ENCODE data around the gene VTI1A. TPM values are rescaled to one million over a fixed set of nuclear protein-coding genes. Genes with fewer than 3 reads are reported as not detected.
A peak's percentile ranks its signal among the peaks of the same experiment; 100 is the strongest.

VTI1A gene
- total and polyA plus RNA-seq, 2 of the 8 experiments (the other 6 are each of a cell fraction or from before 2014, with no cell fraction given): 6.0 to 20.0 TPM

DNA sequence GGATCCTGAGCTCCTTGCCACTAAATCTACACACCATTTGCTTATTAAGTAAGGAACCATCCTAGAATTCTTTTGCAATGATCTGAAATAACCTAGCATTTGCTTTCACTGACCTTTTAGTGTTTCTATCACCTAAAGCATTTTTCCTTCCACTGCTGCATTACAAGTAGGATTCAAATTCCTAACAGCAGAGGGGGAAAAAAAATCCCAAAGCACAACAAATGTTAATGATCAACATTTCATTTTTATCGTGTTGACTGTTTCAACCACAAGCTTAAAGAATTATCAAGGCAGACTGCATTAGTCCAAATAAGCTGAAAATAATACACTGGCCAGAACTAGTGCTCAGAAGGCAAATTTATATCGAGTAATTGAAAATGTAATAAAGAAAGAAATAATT lies 328.4 kb downstream of the VTI1A start (continued):
- TF ChIP-seq, protein P1, sequence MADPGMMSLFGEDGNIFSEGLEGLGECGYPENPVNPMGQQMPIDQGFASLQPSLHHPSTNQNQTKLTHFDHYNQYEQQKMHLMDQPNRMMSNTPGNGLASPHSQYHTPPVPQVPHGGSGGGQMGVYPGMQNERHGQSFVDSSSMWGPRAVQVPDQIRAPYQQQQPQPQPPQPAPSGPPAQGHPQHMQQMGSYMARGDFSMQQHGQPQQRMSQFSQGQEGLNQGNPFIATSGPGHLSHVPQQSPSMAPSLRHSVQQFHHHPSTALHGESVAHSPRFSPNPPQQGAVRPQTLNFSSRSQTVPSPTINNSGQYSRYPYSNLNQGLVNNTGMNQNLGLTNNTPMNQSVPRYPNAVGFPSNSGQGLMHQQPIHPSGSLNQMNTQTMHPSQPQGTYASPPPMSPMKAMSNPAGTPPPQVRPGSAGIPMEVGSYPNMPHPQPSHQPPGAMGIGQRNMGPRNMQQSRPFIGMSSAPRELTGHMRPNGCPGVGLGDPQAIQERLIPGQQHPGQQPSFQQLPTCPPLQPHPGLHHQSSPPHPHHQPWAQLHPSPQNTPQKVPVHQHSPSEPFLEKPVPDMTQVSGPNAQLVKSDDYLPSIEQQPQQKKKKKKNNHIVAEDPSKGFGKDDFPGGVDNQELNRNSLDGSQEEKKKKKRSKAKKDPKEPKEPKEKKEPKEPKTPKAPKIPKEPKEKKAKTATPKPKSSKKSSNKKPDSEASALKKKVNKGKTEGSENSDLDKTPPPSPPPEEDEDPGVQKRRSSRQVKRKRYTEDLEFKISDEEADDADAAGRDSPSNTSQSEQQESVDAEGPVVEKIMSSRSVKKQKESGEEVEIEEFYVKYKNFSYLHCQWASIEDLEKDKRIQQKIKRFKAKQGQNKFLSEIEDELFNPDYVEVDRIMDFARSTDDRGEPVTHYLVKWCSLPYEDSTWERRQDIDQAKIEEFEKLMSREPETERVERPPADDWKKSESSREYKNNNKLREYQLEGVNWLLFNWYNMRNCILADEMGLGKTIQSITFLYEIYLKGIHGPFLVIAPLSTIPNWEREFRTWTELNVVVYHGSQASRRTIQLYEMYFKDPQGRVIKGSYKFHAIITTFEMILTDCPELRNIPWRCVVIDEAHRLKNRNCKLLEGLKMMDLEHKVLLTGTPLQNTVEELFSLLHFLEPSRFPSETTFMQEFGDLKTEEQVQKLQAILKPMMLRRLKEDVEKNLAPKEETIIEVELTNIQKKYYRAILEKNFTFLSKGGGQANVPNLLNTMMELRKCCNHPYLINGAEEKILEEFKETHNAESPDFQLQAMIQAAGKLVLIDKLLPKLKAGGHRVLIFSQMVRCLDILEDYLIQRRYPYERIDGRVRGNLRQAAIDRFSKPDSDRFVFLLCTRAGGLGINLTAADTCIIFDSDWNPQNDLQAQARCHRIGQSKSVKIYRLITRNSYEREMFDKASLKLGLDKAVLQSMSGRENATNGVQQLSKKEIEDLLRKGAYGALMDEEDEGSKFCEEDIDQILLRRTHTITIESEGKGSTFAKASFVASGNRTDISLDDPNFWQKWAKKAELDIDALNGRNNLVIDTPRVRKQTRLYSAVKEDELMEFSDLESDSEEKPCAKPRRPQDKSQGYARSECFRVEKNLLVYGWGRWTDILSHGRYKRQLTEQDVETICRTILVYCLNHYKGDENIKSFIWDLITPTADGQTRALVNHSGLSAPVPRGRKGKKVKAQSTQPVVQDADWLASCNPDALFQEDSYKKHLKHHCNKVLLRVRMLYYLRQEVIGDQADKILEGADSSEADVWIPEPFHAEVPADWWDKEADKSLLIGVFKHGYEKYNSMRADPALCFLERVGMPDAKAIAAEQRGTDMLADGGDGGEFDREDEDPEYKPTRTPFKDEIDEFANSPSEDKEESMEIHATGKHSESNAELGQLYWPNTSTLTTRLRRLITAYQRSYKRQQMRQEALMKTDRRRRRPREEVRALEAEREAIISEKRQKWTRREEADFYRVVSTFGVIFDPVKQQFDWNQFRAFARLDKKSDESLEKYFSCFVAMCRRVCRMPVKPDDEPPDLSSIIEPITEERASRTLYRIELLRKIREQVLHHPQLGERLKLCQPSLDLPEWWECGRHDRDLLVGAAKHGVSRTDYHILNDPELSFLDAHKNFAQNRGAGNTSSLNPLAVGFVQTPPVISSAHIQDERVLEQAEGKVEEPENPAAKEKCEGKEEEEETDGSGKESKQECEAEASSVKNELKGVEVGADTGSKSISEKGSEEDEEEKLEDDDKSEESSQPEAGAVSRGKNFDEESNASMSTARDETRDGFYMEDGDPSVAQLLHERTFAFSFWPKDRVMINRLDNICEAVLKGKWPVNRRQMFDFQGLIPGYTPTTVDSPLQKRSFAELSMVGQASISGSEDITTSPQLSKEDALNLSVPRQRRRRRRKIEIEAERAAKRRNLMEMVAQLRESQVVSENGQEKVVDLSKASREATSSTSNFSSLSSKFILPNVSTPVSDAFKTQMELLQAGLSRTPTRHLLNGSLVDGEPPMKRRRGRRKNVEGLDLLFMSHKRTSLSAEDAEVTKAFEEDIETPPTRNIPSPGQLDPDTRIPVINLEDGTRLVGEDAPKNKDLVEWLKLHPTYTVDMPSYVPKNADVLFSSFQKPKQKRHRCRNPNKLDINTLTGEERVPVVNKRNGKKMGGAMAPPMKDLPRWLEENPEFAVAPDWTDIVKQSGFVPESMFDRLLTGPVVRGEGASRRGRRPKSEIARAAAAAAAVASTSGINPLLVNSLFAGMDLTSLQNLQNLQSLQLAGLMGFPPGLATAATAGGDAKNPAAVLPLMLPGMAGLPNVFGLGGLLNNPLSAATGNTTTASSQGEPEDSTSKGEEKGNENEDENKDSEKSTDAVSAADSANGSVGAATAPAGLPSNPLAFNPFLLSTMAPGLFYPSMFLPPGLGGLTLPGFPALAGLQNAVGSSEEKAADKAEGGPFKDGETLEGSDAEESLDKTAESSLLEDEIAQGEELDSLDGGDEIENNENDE (IDR thresholded peaks at IDR 0.05; ENCODE audit: insufficient replicate concordance, low read length): no peak
- peak; percentile 62; the same call in 1 of the 2 replicates for TF ChIP-seq TEAD4 (IDR thresholded peaks at IDR 0.05; ENCODE audit: low read depth, low read length)
- TF ChIP-seq, protein P2, sequence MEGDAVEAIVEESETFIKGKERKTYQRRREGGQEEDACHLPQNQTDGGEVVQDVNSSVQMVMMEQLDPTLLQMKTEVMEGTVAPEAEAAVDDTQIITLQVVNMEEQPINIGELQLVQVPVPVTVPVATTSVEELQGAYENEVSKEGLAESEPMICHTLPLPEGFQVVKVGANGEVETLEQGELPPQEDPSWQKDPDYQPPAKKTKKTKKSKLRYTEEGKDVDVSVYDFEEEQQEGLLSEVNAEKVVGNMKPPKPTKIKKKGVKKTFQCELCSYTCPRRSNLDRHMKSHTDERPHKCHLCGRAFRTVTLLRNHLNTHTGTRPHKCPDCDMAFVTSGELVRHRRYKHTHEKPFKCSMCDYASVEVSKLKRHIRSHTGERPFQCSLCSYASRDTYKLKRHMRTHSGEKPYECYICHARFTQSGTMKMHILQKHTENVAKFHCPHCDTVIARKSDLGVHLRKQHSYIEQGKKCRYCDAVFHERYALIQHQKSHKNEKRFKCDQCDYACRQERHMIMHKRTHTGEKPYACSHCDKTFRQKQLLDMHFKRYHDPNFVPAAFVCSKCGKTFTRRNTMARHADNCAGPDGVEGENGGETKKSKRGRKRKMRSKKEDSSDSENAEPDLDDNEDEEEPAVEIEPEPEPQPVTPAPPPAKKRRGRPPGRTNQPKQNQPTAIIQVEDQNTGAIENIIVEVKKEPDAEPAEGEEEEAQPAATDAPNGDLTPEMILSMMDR (IDR thresholded peaks at IDR 0.05; ENCODE audit: control extremely low read depth in 1 of 3, insufficient read depth in 1 of 3, low read depth in 1 of 3, low read length in 3 of 3): peak in 1 of 3 experiments; percentile 21; a peak in 1 of 4 replicates
- no peak for TF ChIP-seq CHD1 (IDR thresholded peaks at IDR 0.05; ENCODE audit: low read depth, low read length)
- no peak for TF ChIP-seq SIX5 (IDR thresholded peaks at IDR 0.05; ENCODE audit: low read depth, low read length)
- no peak for TF ChIP-seq KDM4A (IDR thresholded peaks at IDR 0.05; ENCODE audit: low read depth, low read length, severe bottlenecking)
- no peak for TF ChIP-seq EGR1 (IDR thresholded peaks at IDR 0.05; ENCODE audit: borderline replicate concordance, low read depth, low read length)
- no peak for TF ChIP-seq BRCA1 (IDR thresholded peaks at IDR 0.05; ENCODE audit: low read depth, low read length)
- TF ChIP-seq SP1 (IDR thresholded peaks at IDR 0.05; ENCODE audit: low read depth, low read length): no peak
